Prostate gland (tissue), 2 donors: ENCODE data around the gene KCNT1. TPM values are rescaled to one million over a fixed set of nuclear protein-coding genes. Genes with fewer than 3 reads are reported as not detected.

Experiments used
- DNase-seq: peaks from one replicate; pipeline ENCODE4 v3.0.0-alpha.2; 2019; ENCODE audit warnings: low spot score
- H3K27ac ChIP-seq, 2 donors: fragments of 200-600 bp; sonication (generic); 2 replicates each; pipeline ENCODE4 v1.5.1; 2017 to 2019
- H3K27me3 ChIP-seq: fragments of 200-600 bp; sonication (generic); replicated peaks from 2 replicates; pipeline ENCODE4 v1.5.1; 2019; ENCODE audit not compliant: insufficient read depth
- H3K36me3 ChIP-seq, 2 donors: fragments of 200-600 bp; sonication (generic); 1 replicate in 1 of 2; 2 replicates in 1 of 2; pipeline versions ENCODE4 v1.5.1 to v1.8.1; 2017 to 2019
- H3K4me1 ChIP-seq: fragments of 200-600 bp; sonication (generic); replicated peaks from 2 replicates; pipeline ENCODE4 v1.5.1; 2019
- H3K4me3 ChIP-seq, 2 donors: fragments of 200-600 bp; sonication (generic); 2 replicates each; pipeline ENCODE4 v1.5.1; 2017 to 2019
- H3K9me3 ChIP-seq: fragments of 200-600 bp; sonication (generic); 2 replicates; pipeline ENCODE4 v1.5.1; 2017
- CTCF ChIP-seq, 4 experiments: fragments of 200-600 bp in 2 of 4; fragments of 450-650 bp in 2 of 4; sonication (generic) in 2 of 4; IDR thresholded peaks; 1 replicate in 3 of 4; 2 replicates in 1 of 4; pipeline ENCODE4 v1.5.1; 2016 to 2019; ENCODE audit warnings: antibody characterized with exemption in 4 of 4, mild to moderate bottlenecking in 2 of 4, moderate library complexity in 2 of 4
- POLR2A ChIP-seq: fragments of 450-650 bp; IDR thresholded peaks from one replicate; pipeline ENCODE4 v1.6.1; 2016; ENCODE audit warnings: antibody characterized with exemption, mild to moderate bottlenecking
- POLR2AphosphoS5 ChIP-seq: sonication (generic); formaldehyde crosslinking; IDR thresholded peaks from one replicate; pipeline ENCODE4 v1.6.1; 2017; ENCODE audit warnings: antibody characterized with exemption
- WGBS: methylation state at CpG from one replicate; pipeline ENCODE4 v1.1.5; 2018; 5-methylcytosine and 5-hydroxymethylcytosine counted together
- intact Hi-C: fragments of 100-400 bp; cut with DNase I; formaldehyde crosslinking; loops from one replicate; pipeline ENCODE4 v1.14.2; 2022
- total RNA-seq, 2 donors: library from RNA; depleted of rRNA; stranded (reverse); fragments of >200 nt; gene quantifications; one replicate each; pipeline ENCODE4 v1.1.0, GENCODE V29; 2016

KCNT1 gene
- total RNA-seq, 2 donors from 2014 or later: 0.09 to 3.0 TPM

GRCh38 chr9:135681161-135681560, 20.8 kb upstream of the KCNT1 start:
- WGBS: 93% methylated on average over 5 of the region's 5 CpGs
- DNase-seq: no peak
- Histone ChIP-seq H3K4me3 (no peak overlapping the region), H3K9me3 (no peaks in the 10 kb centered on the region), H3K27me3 (peaks cover 2% of the 10 kb centered on the region), H3K36me3 (no peaks in the 10 kb centered on the region), H3K4me1 (no peaks in the 10 kb centered on the region), H3K27ac (no peak overlapping the region)
- no peak for TF ChIP-seq CTCF (IDR thresholded peaks at IDR 0.05)
- TF ChIP-seq POLR2A: no peak
- no peak for TF ChIP-seq POLR2AphosphoS5
- intact Hi-C loops: no loop called here

- 57% methylated on average over 14 of the region's 15 CpGs for WGBS
- no peak overlapping the region for H3K27ac ChIP-seq
- no peak for DNase-seq
- peaks cover 2% of the 10 kb centered on the region for H3K27me3 ChIP-seq
- H3K36me3 ChIP-seq: no peaks in the 10 kb centered on the region
- no peak for TF ChIP-seq POLR2A
- no peak for TF ChIP-seq POLR2AphosphoS5
- no peak for TF ChIP-seq CTCF (IDR thresholded peaks at IDR 0.05)
- no peak overlapping the region for H3K4me3 ChIP-seq
- intact Hi-C loops: no loop called here
- no peaks in the 10 kb centered on the region for H3K9me3 ChIP-seq
- H3K4me1 ChIP-seq: no peaks in the 10 kb centered on the region
Observed at GRCh38 chr9:135683401-135684034, 18.5 kb upstream of the KCNT1 start.

- Histone ChIP-seq H3K27me3 (peaks cover 2% of the 10 kb centered on the region), H3K27ac (no peak overlapping the region), H3K9me3 (no peaks in the 10 kb centered on the region), H3K36me3 (no peaks in the 10 kb centered on the region), H3K4me1 (no peaks in the 10 kb centered on the region), H3K4me3 (no peak overlapping the region)
- intact Hi-C loops: no loop called here
- WGBS: 69% methylated on average over 17 of the region's 17 CpGs
- TF ChIP-seq POLR2A (no peak), CTCF (IDR thresholded peaks at IDR 0.05) (no peak), POLR2AphosphoS5 (no peak)
- DNase-seq: no peak
Observed at GRCh38 chr9:135684691-135685090, 17.3 kb upstream of the KCNT1 start.

- Histone ChIP-seq H3K27me3 (peaks cover 3% of the 10 kb centered on the region), H3K9me3 (no peaks in the 10 kb centered on the region), H3K36me3 (no peaks in the 10 kb centered on the region), H3K4me3 (no peak overlapping the region), H3K4me1 (no peaks in the 10 kb centered on the region), H3K27ac (no peak overlapping the region)
- WGBS: 89% methylated on average over 15 of the region's 15 CpGs
- no peak for TF ChIP-seq POLR2AphosphoS5
- TF ChIP-seq POLR2A: no peak
- no peak for TF ChIP-seq CTCF (IDR thresholded peaks at IDR 0.05)
- no peak for DNase-seq
- intact Hi-C loops: no loop called here
Observed at GRCh38 chr9:135687216-135687615, 14.8 kb upstream of the KCNT1 start.

GRCh38 chr9:135689011-135689410, 13.0 kb upstream of the KCNT1 start:
- H3K27me3 ChIP-seq: peaks cover 7% of the 10 kb centered on the region
- 82% methylated on average over 10 of the region's 10 CpGs for WGBS
- no peak overlapping the region for H3K27ac ChIP-seq
- H3K4me3 ChIP-seq: no peak overlapping the region
- H3K36me3 ChIP-seq: no peaks in the 10 kb centered on the region
- intact Hi-C loops: no loop called here
- no peak for DNase-seq
- TF ChIP-seq POLR2AphosphoS5 (no peak), CTCF (IDR thresholded peaks at IDR 0.05) (no peak), POLR2A (no peak)
- no peaks in the 10 kb centered on the region for H3K4me1 ChIP-seq
- no peaks in the 10 kb centered on the region for H3K9me3 ChIP-seq
